ENCODE measurements around the gene THG1L. TPM values are rescaled to one million over a fixed set of nuclear protein-coding genes. Genes with fewer than 3 reads are reported as not detected.
"Not testable (repeated sequence)": the region's sequence is repeated elsewhere in the genome, so short reads cannot be mapped to it uniquely, and the experiment has no call there.

THG1L gene
- total RNA-seq, 1 donor from 2014 or later = 17.8 TPM

GRCh38 chr5:157690690-157691433, 40.4 kb upstream of the THG1L start:
- no peak for TF ChIP-seq CTCF (IDR thresholded peaks at IDR 0.05; ENCODE audit: unreplicated experiment)
- Mint-ChIP-seq H3K27me3 (ENCODE audit: low read depth) (no peaks in the 10 kb centered on the region), H3K27ac (no peak overlapping the region), H3K9me3 (peaks cover 12% of the 10 kb centered on the region), H3K4me3 (no peak overlapping the region), H3K36me3 (no peaks in the 10 kb centered on the region), H3K4me1 (no peaks in the 10 kb centered on the region)
- no peak for DNase-seq (ENCODE audit: low spot score in 2 of 2, unreplicated experiment in 2 of 2)

DNA sequence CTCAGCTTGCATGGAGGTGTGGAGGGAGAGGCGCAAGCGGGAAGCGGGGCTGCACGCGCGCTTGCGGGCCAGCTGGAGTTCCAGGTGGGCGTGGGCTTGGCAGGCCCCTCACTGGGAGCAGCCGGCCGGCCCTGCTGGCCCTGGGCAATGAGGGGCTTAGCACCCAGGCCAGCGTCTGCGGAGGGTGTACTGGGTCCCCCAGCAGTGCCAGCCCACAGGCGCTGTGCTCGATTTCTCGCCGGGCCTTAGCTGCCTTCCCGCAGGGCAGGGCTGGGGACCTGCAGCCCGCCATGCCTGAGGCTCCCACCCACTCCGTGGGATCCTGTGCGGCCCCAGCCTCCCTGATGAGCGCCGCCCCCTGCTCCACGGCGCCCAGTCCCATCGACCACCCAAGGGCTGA, 37.4 kb upstream of the THG1L start:
- not testable (repeated sequence) for H3K4me3 Mint-ChIP-seq; DNase-seq (ENCODE audit: low spot score in 2 of 2, unreplicated experiment in 2 of 2); H3K27me3 Mint-ChIP-seq (ENCODE audit: low read depth); H3K36me3 Mint-ChIP-seq; H3K27ac Mint-ChIP-seq; H3K4me1 Mint-ChIP-seq
- peaks cover 22% of the 10 kb centered on the region for H3K9me3 Mint-ChIP-seq

GRCh38 chr5:157696154-157696553, 35.1 kb upstream of the THG1L start:
- not testable (repeated sequence) for H3K27me3 Mint-ChIP-seq (ENCODE audit: low read depth); DNase-seq (ENCODE audit: low spot score in 2 of 2, unreplicated experiment in 2 of 2); H3K4me3 Mint-ChIP-seq; H3K36me3 Mint-ChIP-seq; H3K27ac Mint-ChIP-seq; H3K4me1 Mint-ChIP-seq
- peaks cover 24% of the 10 kb centered on the region for H3K9me3 Mint-ChIP-seq

DNA sequence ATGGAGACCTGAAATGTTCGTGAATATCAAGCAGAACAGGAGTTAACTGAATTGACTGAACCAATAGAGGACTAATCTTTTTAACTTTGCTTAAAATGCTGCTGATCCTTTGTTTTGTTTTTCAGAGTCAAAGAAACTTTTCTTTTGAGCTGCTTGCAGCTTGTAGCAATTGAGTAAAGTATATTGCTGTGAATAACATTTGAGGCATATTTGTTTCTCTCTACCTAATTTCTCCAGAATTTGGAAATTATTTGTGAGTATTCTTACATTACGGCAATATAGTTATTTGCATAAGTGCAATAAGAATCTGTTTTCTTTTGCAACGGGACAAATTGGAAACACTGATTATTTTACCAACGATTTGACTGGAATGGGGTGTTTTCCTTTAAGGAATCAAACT, 32.5 kb upstream of the THG1L start:
- H3K27me3 Mint-ChIP-seq (ENCODE audit: low read depth); DNase-seq (ENCODE audit: low spot score in 2 of 2, unreplicated experiment in 2 of 2); H3K27ac Mint-ChIP-seq; H3K4me3 Mint-ChIP-seq; H3K36me3 Mint-ChIP-seq; H3K4me1 Mint-ChIP-seq: not testable (repeated sequence)
- H3K9me3 Mint-ChIP-seq = peaks cover 24% of the 10 kb centered on the region

- TF ChIP-seq CTCF (IDR thresholded peaks at IDR 0.05; ENCODE audit: unreplicated experiment) = no peak
- Mint-ChIP-seq H3K4me3 (no peak overlapping the region), H3K27me3 (ENCODE audit: low read depth) (no peaks in the 10 kb centered on the region), H3K4me1 (peaks cover 2% of the 10 kb centered on the region), H3K27ac (no peak overlapping the region), H3K9me3 (peaks cover 12% of the 10 kb centered on the region), H3K36me3 (peaks cover under 1% of the 10 kb centered on the region)
- DNase-seq (ENCODE audit: low spot score in 2 of 2, unreplicated experiment in 2 of 2) = no peak
These were observed 27.5 kb upstream of the THG1L start for GRCh38 chr5:157703736-157704135.

DNA sequence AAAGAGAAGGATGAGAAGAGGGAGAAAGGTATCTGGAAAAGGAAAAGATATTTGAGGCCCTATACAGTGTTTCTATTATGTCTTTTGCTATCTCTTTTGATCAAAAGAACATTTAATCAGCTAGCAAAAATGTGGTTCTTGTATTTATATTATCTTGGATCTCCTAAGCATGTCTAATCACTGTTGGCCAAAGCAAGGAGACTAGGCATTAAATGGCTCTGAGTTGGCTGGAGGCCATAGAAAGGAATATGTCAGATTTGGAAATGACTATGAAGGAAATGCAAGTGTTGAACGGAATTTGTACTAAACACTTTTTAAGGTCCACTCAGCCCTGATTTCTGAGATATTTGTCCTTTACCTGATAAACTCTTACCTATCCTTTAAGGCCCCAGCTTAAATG, 22.4 kb upstream of the THG1L start:
- Mint-ChIP-seq H3K27ac (no peak overlapping the region), H3K4me3 (no peak overlapping the region), H3K4me1 (peaks cover 5% of the 10 kb centered on the region), H3K27me3 (ENCODE audit: low read depth) (no peaks in the 10 kb centered on the region), H3K9me3 (peaks cover 4% of the 10 kb centered on the region), H3K36me3 (no peaks in the 10 kb centered on the region)
- TF ChIP-seq CTCF (IDR thresholded peaks at IDR 0.05; ENCODE audit: unreplicated experiment) = no peak
- no peak for DNase-seq (ENCODE audit: low spot score in 2 of 2, unreplicated experiment in 2 of 2)

DNA sequence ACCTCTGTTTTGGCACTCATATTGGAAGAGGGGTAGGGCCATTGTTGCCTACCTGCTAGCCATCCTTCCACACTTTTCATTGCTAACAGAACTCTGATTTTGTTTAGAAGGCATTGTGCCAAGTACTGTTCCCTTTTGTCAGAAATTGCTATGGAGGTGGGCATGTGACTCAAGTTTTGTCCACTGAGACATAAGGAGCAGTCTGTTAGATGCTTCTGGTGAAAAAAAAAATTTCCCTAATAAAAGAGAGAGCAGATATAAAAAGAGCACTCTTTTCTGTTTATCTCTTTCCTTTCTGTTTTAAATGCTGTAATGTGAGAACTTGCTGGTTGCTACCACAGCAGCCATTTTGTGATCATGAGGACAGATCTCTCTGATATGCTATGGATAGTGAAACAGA, 21.9 kb upstream of the THG1L start:
- Mint-ChIP-seq H3K36me3 (no peaks in the 10 kb centered on the region), H3K4me1 (peaks cover 5% of the 10 kb centered on the region), H3K9me3 (peaks cover 4% of the 10 kb centered on the region), H3K4me3 (no peak overlapping the region), H3K27ac (no peak overlapping the region), H3K27me3 (ENCODE audit: low read depth) (no peaks in the 10 kb centered on the region)
- no peak for DNase-seq (ENCODE audit: low spot score in 2 of 2, unreplicated experiment in 2 of 2)
- no peak for TF ChIP-seq CTCF (IDR thresholded peaks at IDR 0.05; ENCODE audit: unreplicated experiment)

Data from mesothelial cell of epicardium (in vitro differentiated cells).